ENCODE data around the gene SND1. TPM values are rescaled to one million over a fixed set of nuclear protein-coding genes. Genes with fewer than 3 reads are reported as not detected.

SND1 gene
- total RNA-seq, 1 donor: 202 TPM

- H3K4me3 ChIP-seq (ENCODE audit: low read depth, low read length): no peak overlapping the region
- TF ChIP-seq CTCF (IDR thresholded peaks at IDR 0.05; ENCODE audit: insufficient read depth, low read length): no peak
- no peak for DNase-seq (ENCODE audit: low read depth)
Measured at GRCh38 chr7:128054511-128054910, 402.5 kb downstream of the SND1 start.

GRCh38 chr7:128055637-128056036 lies 403.6 kb downstream of the SND1 start:
- DNase-seq (ENCODE audit: low read depth): no peak
- H3K4me3 ChIP-seq (ENCODE audit: low read depth, low read length): no peak overlapping the region
- no peak for TF ChIP-seq CTCF (IDR thresholded peaks at IDR 0.05; ENCODE audit: insufficient read depth, low read length)

GRCh38 chr7:128056901-128057300 lies 404.9 kb downstream of the SND1 start:
- DNase-seq (ENCODE audit: low read depth): peak; percentile 59
- no peak for TF ChIP-seq CTCF (IDR thresholded peaks at IDR 0.05; ENCODE audit: insufficient read depth, low read length)
- H3K4me3 ChIP-seq (ENCODE audit: low read depth, low read length): no peak overlapping the region

- no peak for DNase-seq (ENCODE audit: low read depth)
- no peak overlapping the region for H3K4me3 ChIP-seq (ENCODE audit: low read depth, low read length)
- no peak for TF ChIP-seq CTCF (IDR thresholded peaks at IDR 0.05; ENCODE audit: insufficient read depth, low read length)
Measured at GRCh38 chr7:128057909-128058308, 405.9 kb downstream of the SND1 start.

- DNase-seq (ENCODE audit: low read depth): peak; percentile 22
- no peak for TF ChIP-seq CTCF (IDR thresholded peaks at IDR 0.05; ENCODE audit: insufficient read depth, low read length)
- H3K4me3 ChIP-seq (ENCODE audit: low read depth, low read length): no peak overlapping the region
Measured at GRCh38 chr7:128059143-128059988, 407.4 kb downstream of the SND1 start.

- H3K4me3 ChIP-seq (ENCODE audit: low read depth, low read length): no peak overlapping the region
Measured at GRCh38 chr7:128060018-128060417, 408.0 kb downstream of the SND1 start.

More at GRCh38 chr7:128060018-128060417, 408.0 kb downstream of the SND1 start:
- DNase-seq (ENCODE audit: low read depth): no peak
- no peak for TF ChIP-seq CTCF (IDR thresholded peaks at IDR 0.05; ENCODE audit: insufficient read depth, low read length)
